ENCODE data around the gene GYPB. TPM values are rescaled to one million over a fixed set of nuclear protein-coding genes. Genes with fewer than 3 reads are reported as not detected.
"Not testable (repeated sequence)": the region's sequence is repeated elsewhere in the genome, so short reads cannot be mapped to it uniquely, and the experiment has no call there.

GYPB gene
- total and polyA plus RNA-seq, 5 donors from 2014 or later: not detected

DNA sequence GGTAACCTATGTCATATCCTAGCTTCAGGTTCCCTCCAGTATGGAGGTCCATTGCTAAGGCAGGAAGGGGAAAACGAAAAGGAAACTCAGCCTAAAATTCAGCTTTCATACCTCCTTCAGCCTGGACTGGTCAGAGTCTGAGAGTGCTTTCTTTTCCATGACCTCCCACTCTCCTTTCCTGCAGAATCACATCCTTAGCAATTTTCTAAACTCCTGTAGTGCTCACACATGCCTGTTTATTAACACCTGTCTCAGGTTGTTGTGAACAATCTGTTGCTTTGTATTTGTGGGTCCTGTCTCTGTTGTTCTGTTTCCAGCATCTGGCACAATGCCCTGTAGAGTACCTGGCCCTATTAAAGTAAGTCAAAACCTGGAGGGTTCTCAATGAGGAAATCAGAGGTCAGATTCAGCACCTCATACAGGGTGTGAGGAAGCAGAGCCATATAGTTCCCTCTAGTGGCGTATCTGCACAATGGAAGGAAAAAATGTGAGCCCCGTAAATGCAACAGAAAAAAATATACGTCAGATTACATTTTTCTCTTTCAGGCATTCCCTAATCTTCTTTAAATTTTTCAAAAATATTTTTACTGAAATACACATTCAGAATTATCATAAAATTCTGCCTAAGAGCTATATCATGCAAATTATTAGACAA lies 2.3 kb upstream of the GYPB start:
- not testable (repeated sequence) for H3K27ac ChIP-seq (ENCODE audit: insufficient read depth, low read length, poor library complexity, severe bottlenecking); H3K27me3 Mint-ChIP-seq; H3K9me3 ChIP-seq (ENCODE audit: control insufficient read depth in 2 of 2, low read length in 2 of 2); H3K9me3 Mint-ChIP-seq; H3K4me3 Mint-ChIP-seq; H3K36me3 ChIP-seq (ENCODE audit: control insufficient read depth, insufficient read depth, low read length); H3K36me3 Mint-ChIP-seq; H3K27ac Mint-ChIP-seq; H3K4me3 ChIP-seq (ENCODE audit: low read depth, low read length); H3K27me3 ChIP-seq (ENCODE audit: control insufficient read depth, insufficient read depth, low read length); H3K4me1 Mint-ChIP-seq; H3K4me1 ChIP-seq (ENCODE audit: control insufficient read depth, insufficient read depth, low read length, poor library complexity, severe bottlenecking)
- DNase-seq (peak in 2 of 3 donors; percentile 5 to 18), ATAC-seq (ENCODE audit: low read depth in 2 of 2) (peak in 1 of 2 donors; percentile 58)

DNA sequence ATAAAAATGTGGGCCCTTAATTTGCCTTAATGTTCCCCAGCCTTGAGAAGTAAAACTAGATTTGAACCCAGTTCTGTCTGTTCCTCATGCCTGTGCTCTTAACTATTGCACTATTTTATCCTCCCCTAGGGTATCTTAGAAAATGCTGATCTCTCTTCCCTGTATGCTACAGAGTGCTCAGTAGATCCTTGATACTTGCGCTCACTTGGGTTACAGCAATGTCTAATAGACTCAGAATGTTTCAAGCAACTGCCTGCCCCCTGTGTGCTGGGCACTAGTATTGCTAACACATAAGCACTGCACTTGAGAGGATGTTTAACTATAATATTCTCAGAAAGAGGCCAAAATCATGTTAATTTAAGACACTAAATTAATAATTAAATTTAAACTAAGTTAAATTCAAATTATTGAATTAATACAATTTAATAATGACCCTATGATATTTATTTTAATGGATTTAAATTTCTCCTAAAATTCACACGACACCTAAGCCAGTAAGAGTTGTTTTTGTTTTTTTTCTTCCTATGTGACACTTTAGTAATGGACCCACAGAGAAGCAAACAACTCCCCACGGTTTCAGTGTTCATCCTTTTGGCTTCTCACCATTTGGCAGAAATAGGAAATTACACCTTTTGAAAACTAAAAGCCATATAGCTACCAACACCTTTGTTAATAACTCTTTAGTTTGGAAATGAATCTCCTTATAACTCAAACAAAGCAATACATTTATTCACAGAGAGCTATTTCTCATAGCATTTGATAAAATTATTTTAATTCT lies 768 bp downstream of the GYPB start:
- DNase-seq; H3K9me3 Mint-ChIP-seq; H3K4me1 Mint-ChIP-seq; H3K36me3 Mint-ChIP-seq; H3K36me3 ChIP-seq (ENCODE audit: control insufficient read depth, insufficient read depth, low read length); H3K27me3 Mint-ChIP-seq; H3K9me3 ChIP-seq (ENCODE audit: control insufficient read depth in 2 of 2, low read length in 2 of 2); H3K4me3 ChIP-seq (ENCODE audit: low read depth, low read length); H3K4me1 ChIP-seq (ENCODE audit: control insufficient read depth, insufficient read depth, low read length, poor library complexity, severe bottlenecking); H3K4me3 Mint-ChIP-seq; H3K27me3 ChIP-seq (ENCODE audit: control insufficient read depth, insufficient read depth, low read length); H3K27ac ChIP-seq (ENCODE audit: insufficient read depth, low read length, poor library complexity, severe bottlenecking); ATAC-seq (ENCODE audit: low read depth in 2 of 2): not testable (repeated sequence)
- H3K27ac Mint-ChIP-seq: peak overlapping the region in 1 of 3 donors; percentile 13

DNA sequence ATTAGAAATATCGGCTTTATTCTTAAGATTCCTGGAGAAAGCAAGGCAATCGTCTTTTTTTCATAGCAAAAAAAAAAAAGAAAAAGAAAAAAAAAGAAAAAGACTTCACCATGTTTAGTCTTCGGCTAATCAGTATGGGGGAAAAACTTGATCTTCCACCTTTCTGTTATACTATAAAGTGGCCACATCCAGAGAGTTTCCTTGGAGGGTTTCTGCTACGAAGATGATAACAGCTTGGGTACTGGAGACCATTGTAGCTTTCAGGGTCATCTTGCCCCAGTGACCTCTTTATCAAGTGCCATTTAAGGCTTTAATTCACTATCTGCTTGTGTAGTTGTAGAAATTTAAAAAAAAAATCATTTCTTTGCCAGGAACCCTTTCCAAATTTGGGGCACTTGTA lies 1.9 kb downstream of the GYPB start:
- H3K27me3 ChIP-seq (ENCODE audit: control insufficient read depth, insufficient read depth, low read length); H3K9me3 Mint-ChIP-seq; H3K4me1 ChIP-seq (ENCODE audit: control insufficient read depth, insufficient read depth, low read length, poor library complexity, severe bottlenecking); ATAC-seq (ENCODE audit: low read depth in 2 of 2); H3K36me3 ChIP-seq (ENCODE audit: control insufficient read depth, insufficient read depth, low read length); H3K4me1 Mint-ChIP-seq; H3K27ac ChIP-seq (ENCODE audit: insufficient read depth, low read length, poor library complexity, severe bottlenecking); H3K27me3 Mint-ChIP-seq; H3K4me3 ChIP-seq (ENCODE audit: low read depth, low read length); DNase-seq; H3K9me3 ChIP-seq (ENCODE audit: control insufficient read depth in 2 of 2, low read length in 2 of 2); H3K36me3 Mint-ChIP-seq; H3K4me3 Mint-ChIP-seq; H3K27ac Mint-ChIP-seq: not testable (repeated sequence)

DNA sequence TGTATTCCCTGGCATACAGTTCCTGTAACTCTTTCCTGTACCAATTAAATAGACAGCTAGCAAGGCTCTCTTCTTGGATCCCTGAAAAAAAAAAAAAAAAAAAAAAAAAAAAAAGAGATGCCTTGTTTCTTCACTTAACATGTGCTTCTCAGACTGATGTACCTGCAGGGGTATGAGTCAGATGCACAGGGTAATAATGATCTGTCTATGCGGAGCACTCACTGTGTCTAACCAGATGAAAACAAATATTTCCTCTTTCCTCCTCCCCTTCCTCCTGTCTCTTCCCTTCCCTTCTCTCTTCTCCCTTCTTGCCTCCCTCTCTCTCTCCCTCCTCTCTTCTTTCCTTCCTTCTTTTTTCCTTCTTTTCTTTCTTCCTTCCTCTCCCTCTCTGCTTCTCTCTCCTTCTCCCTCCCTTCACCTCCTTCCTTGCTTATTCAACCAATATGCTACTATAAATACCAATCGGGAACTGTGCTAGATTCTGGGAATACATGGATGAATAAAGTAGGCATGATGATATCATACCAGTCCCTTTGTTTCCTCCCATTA lies 3.0 kb downstream of the GYPB start:
- not testable (repeated sequence) for DNase-seq; H3K27me3 Mint-ChIP-seq; H3K4me1 Mint-ChIP-seq; H3K27ac Mint-ChIP-seq; H3K9me3 ChIP-seq (ENCODE audit: control insufficient read depth in 2 of 2, low read length in 2 of 2); H3K36me3 ChIP-seq (ENCODE audit: control insufficient read depth, insufficient read depth, low read length); H3K4me1 ChIP-seq (ENCODE audit: control insufficient read depth, insufficient read depth, low read length, poor library complexity, severe bottlenecking); H3K4me3 Mint-ChIP-seq; H3K9me3 Mint-ChIP-seq; H3K36me3 Mint-ChIP-seq; ATAC-seq (ENCODE audit: low read depth in 2 of 2); H3K4me3 ChIP-seq (ENCODE audit: low read depth, low read length); H3K27ac ChIP-seq (ENCODE audit: insufficient read depth, low read length, poor library complexity, severe bottlenecking); H3K27me3 ChIP-seq (ENCODE audit: control insufficient read depth, insufficient read depth, low read length)

DNA sequence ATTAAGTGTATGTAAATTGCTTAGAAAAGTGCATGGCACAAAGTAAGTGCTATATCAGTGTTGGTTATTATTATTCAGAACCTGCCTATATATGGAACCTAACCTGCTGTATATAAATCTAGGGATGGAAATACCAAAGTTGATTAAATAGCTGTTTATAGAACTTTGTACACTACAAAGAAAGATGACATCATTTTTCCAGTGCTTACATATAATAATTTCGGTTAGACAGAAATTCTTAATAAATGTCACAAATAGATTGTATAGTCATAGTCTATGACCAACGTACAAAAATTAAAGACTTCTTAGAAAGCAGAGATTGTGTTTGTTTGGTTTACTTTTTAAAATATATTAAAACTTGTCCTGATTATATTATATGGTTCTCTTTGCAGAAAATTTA lies 4.4 kb downstream of the GYPB start:
- Mint-ChIP-seq H3K4me3 (no peak overlapping the region), H3K36me3 (no peaks in the 10 kb centered on the region), H3K27me3 (no peaks in the 10 kb centered on the region), H3K4me1 (no peaks in the 10 kb centered on the region), H3K27ac (no peak overlapping the region), H3K9me3 (peaks cover 0 to 1% (median 0%) of the 10 kb centered on the region in 7 donors)
- no peak for ATAC-seq (ENCODE audit: low read depth in 2 of 2)
- Histone ChIP-seq H3K27me3 (ENCODE audit: control insufficient read depth, insufficient read depth, low read length) (no peaks in the 10 kb centered on the region), H3K27ac (ENCODE audit: insufficient read depth, low read length, poor library complexity, severe bottlenecking) (no peak overlapping the region), H3K4me3 (ENCODE audit: low read depth, low read length) (no peak overlapping the region), H3K9me3 (ENCODE audit: control insufficient read depth in 2 of 2, low read length in 2 of 2) (no peaks in the 10 kb centered on the region), H3K36me3 (ENCODE audit: control insufficient read depth, insufficient read depth, low read length) (no peaks in the 10 kb centered on the region), H3K4me1 (ENCODE audit: control insufficient read depth, insufficient read depth, low read length, poor library complexity, severe bottlenecking) (no peaks in the 10 kb centered on the region)
- no peak for DNase-seq

DNA sequence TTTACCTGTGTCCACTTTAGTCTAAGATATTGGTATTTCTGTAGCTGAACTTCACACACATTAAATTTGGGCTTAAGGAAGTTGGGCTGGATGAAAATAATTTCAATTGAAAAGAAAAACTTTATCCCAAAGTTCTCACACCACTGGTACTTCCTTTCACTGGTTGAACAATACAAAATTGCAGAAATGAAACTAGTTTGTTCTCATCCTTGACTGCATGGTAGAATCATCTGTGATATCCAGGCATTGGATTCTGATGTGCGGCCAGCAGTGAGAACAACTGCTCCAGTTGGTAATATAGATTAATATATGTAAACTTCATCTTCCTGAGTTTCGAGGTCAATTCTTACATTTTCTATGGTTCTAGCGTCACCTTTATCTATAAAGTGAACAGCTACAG lies 10.6 kb downstream of the GYPB start:
- H3K27ac Mint-ChIP-seq; H3K9me3 ChIP-seq (ENCODE audit: control insufficient read depth in 2 of 2, low read length in 2 of 2); H3K9me3 Mint-ChIP-seq; H3K4me1 ChIP-seq (ENCODE audit: control insufficient read depth, insufficient read depth, low read length, poor library complexity, severe bottlenecking); H3K4me3 Mint-ChIP-seq; DNase-seq; H3K27ac ChIP-seq (ENCODE audit: insufficient read depth, low read length, poor library complexity, severe bottlenecking); H3K36me3 Mint-ChIP-seq; H3K4me3 ChIP-seq (ENCODE audit: low read depth, low read length); H3K4me1 Mint-ChIP-seq; ATAC-seq (ENCODE audit: low read depth in 2 of 2); H3K27me3 ChIP-seq (ENCODE audit: control insufficient read depth, insufficient read depth, low read length); H3K27me3 Mint-ChIP-seq; H3K36me3 ChIP-seq (ENCODE audit: control insufficient read depth, insufficient read depth, low read length): not testable (repeated sequence)

DNA sequence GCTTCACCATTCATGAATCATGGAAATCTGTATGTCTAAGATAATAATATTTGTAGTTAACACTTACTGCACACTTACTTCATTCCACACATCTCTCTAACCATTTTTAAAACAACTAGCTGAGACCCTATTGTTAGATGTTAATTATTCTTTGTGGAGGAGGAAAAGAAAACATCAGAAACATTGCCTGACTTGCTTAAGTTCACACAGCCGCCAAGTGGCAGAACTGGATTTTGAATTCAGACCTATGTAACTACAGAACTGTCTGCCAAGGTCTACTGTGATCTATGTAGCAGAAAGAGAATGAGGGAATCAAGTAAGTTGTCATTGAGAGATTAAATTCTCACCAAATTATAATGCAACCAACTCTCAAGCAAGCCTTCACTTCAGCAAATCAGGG lies 11.2 kb downstream of the GYPB start:
- not testable (repeated sequence) for H3K36me3 ChIP-seq (ENCODE audit: control insufficient read depth, insufficient read depth, low read length); H3K4me1 Mint-ChIP-seq; H3K4me3 ChIP-seq (ENCODE audit: low read depth, low read length); H3K9me3 ChIP-seq (ENCODE audit: control insufficient read depth in 2 of 2, low read length in 2 of 2); H3K4me3 Mint-ChIP-seq; H3K27ac Mint-ChIP-seq; H3K4me1 ChIP-seq (ENCODE audit: control insufficient read depth, insufficient read depth, low read length, poor library complexity, severe bottlenecking); H3K36me3 Mint-ChIP-seq; H3K27ac ChIP-seq (ENCODE audit: insufficient read depth, low read length, poor library complexity, severe bottlenecking); DNase-seq; H3K27me3 ChIP-seq (ENCODE audit: control insufficient read depth, insufficient read depth, low read length); H3K27me3 Mint-ChIP-seq; ATAC-seq (ENCODE audit: low read depth in 2 of 2); H3K9me3 Mint-ChIP-seq

Data from CD4-positive, CD25-positive, alpha-beta regulatory T cell (primary cell).